Common myeloid progenitor, CD34-positive (primary cell): ENCODE data around the gene SGSH.
A peak's percentile ranks its signal among the peaks of the same experiment; 100 is the strongest.

ENCODE experiments used
- CTCF ChIA-PET: fragments of 350-600 bp; sonication (Branson Sonifier 250); formaldehyde crosslinking; loops from one replicate; lab custom pipeline; 2021; ENCODE audit warnings: antibody characterized with exemption; lab: Charles Lee
- POLR2A ChIA-PET: fragments of 350-600 bp; sonication (Branson Sonifier 250); formaldehyde crosslinking; loops from one replicate; lab custom pipeline; 2021; ENCODE audit warnings: antibody characterized with exemption; lab: Charles Lee
- DNase-seq, 3 donors: peaks; one replicate each; pipeline versions ENCODE4 v3.0.0 to v3.0.0-alpha.2; 2013
- H3K27ac ChIP-seq, 2 experiments: 1 replicate in 1 of 2; 2 replicates in 1 of 2; pipeline ENCODE4 v1.7.0; 2013; ENCODE audit warnings: inconsistent platforms in 2 of 2, low read length in 2 of 2, mild to moderate bottlenecking in 2 of 2, low read depth in 1 of 2, moderate library complexity in 1 of 2; ENCODE audit not compliant: severe bottlenecking in 2 of 2, insufficient read depth in 1 of 2, poor library complexity in 1 of 2
- H3K27me3 ChIP-seq, 5 experiments: replicated peaks in 2 of 5; 1 replicate in 3 of 5; 2 replicates in 2 of 5; pipeline versions ENCODE4 v1.6.1 to v1.7.0; 2013; ENCODE audit warnings: low read length in 4 of 5, mild to moderate bottlenecking in 2 of 5, moderate library complexity in 2 of 5, inconsistent platforms in 1 of 5; ENCODE audit not compliant: insufficient read depth in 5 of 5, control insufficient read depth in 4 of 5
- H3K36me3 ChIP-seq, 4 experiments: 1 replicate in 2 of 4; 2 replicates in 2 of 4; pipeline versions ENCODE4 v1.6.1 to v1.7.0; 2013; ENCODE audit warnings: low read length in 3 of 4, control low read depth in 1 of 4, mild to moderate bottlenecking in 1 of 4; ENCODE audit not compliant: control insufficient read depth in 4 of 4, insufficient read depth in 4 of 4
- H3K4me1 ChIP-seq, 4 experiments: 1 replicate in 3 of 4; 2 replicates in 1 of 4; pipeline versions ENCODE4 v1.6.1 to v1.7.1; 2013; ENCODE audit warnings: low read length in 3 of 4, mild to moderate bottlenecking in 3 of 4, control low read depth in 1 of 4, inconsistent platforms in 1 of 4, moderate library complexity in 1 of 4; ENCODE audit not compliant: control insufficient read depth in 4 of 4, insufficient read depth in 4 of 4; ENCODE audit errors: control extremely low read depth in 1 of 4
- H3K4me3 ChIP-seq, 7 experiments: 1 replicate in 4 of 7; 2 replicates in 3 of 7; pipeline versions ENCODE4 v1.5.1 to v1.7.0; 2013; ENCODE audit warnings: mild to moderate bottlenecking in 7 of 7, low read length in 6 of 7, moderate library complexity in 6 of 7, inconsistent platforms in 2 of 7, low read depth in 2 of 7, control low read depth in 1 of 7; ENCODE audit not compliant: insufficient read depth in 4 of 7, control insufficient read depth in 1 of 7; ENCODE audit errors: extremely low read depth in 1 of 7
- H3K9me3 ChIP-seq, 5 experiments: 1 replicate in 4 of 5; 2 replicates in 1 of 5; pipeline versions ENCODE4 v1.6.1 to v1.7.1; 2013; ENCODE audit warnings: low read length in 4 of 5, mild to moderate bottlenecking in 2 of 5, inconsistent platforms in 1 of 5, low read depth in 1 of 5, moderate library complexity in 1 of 5; ENCODE audit not compliant: control insufficient read depth in 4 of 5, insufficient read depth in 2 of 5; ENCODE audit errors: control extremely low read depth in 1 of 5
- WGBS: methylation state at CpG from one replicate; pipeline ENCODE4 v1.1.5; 2013; ENCODE audit not compliant: insufficient coverage; 5-methylcytosine and 5-hydroxymethylcytosine counted together

Gene SGSH

GRCh38 chr17:80196652-80197051 is 23.5 kb downstream of the SGSH start:
- CTCF ChIA-PET = interaction anchor here (1.5 to 3.2 kb wide), 5 partner anchors 10 to 166 kb away, joined by 3 to 21 read pairs (median 13); no protein-coding TSS in a partner anchor
- POLR2A ChIA-PET = no interaction called here

GRCh38 chr17:80195671-80196529 is 24.2 kb downstream of the SGSH start:
- H3K9me3 ChIP-seq = no peaks in the 10 kb centered on the region
- POLR2A ChIA-PET = no interaction called here
- H3K4me3 ChIP-seq = no peak overlapping the region
- CTCF ChIA-PET = interaction anchor here (1.0 to 3.2 kb wide), 16 partner anchors 10 to 167 kb away, joined by 3 to 21 read pairs (median 4); no protein-coding TSS in a partner anchor
- no peaks in the 10 kb centered on the region for H3K36me3 ChIP-seq
- WGBS = 63% methylated on average over 24 of the region's 27 CpGs
- peaks cover 0 to 9% (median 2%) of the 10 kb centered on the region in 4 experiments for H3K4me1 ChIP-seq
- no peak overlapping the region for H3K27ac ChIP-seq
- peaks cover 0 to 12% (median 3%) of the 10 kb centered on the region in 5 experiments for H3K27me3 ChIP-seq
- peak; percentile 25 to 38 (median 29) for DNase-seq

More at GRCh38 chr17:80196652-80197051, 23.5 kb downstream of the SGSH start:
- Histone ChIP-seq H3K27ac (no peak overlapping the region), H3K4me3 (no peak overlapping the region), H3K9me3 (no peaks in the 10 kb centered on the region), H3K4me1 (peaks cover 0 to 6% (median under 1%) of the 10 kb centered on the region in 4 experiments), H3K36me3 (no peaks in the 10 kb centered on the region), H3K27me3 (peaks cover 0 to 9% (median 3%) of the 10 kb centered on the region in 5 experiments)
- WGBS = 98% methylated on average over 6 of the region's 7 CpGs
- DNase-seq = no peak

GRCh38 chr17:80195141-80195540 is 25.0 kb downstream of the SGSH start:
- no peaks in the 10 kb centered on the region for H3K36me3 ChIP-seq
- H3K9me3 ChIP-seq = no peaks in the 10 kb centered on the region
- H3K4me1 ChIP-seq = peaks cover 0 to 9% (median 2%) of the 10 kb centered on the region in 4 experiments
- H3K27ac ChIP-seq = no peak overlapping the region
- DNase-seq = no peak
- 94% methylated on average over 12 of the region's 14 CpGs for WGBS
- ChIA-PET CTCF (interaction anchor here (1.0 to 3.2 kb wide), 13 partner anchors 9 to 168 kb away, joined by 3 to 21 read pairs (median 5); no protein-coding TSS in a partner anchor), POLR2A (no interaction called here)
- H3K4me3 ChIP-seq = no peak overlapping the region
- peaks cover 0 to 12% (median 3%) of the 10 kb centered on the region in 5 experiments for H3K27me3 ChIP-seq

- 62% methylated on average over 17 of the region's 29 CpGs for WGBS
- ChIA-PET POLR2A (interaction anchor here (0.6 kb wide), 1 partner anchor 56 kb away, joined by 3 read pairs; no protein-coding TSS in a partner anchor), CTCF (interaction anchor here (0.9 to 1.3 kb wide), 6 partner anchors 10 to 184 kb away, joined by 3 to 4 read pairs (median 4); no protein-coding TSS in a partner anchor)
- peak in 2 of 3 donors; percentile 32 to 34 for DNase-seq
- no peak overlapping the region for H3K27ac ChIP-seq
- peaks cover 0 to 9% (median 2%) of the 10 kb centered on the region in 4 experiments for H3K4me1 ChIP-seq
- no peaks in the 10 kb centered on the region for H3K9me3 ChIP-seq
- peaks cover 0 to 9% (median 3%) of the 10 kb centered on the region in 5 experiments for H3K27me3 ChIP-seq
- no peaks in the 10 kb centered on the region for H3K36me3 ChIP-seq
- no peak overlapping the region for H3K4me3 ChIP-seq
Measured at GRCh38 chr17:80191865-80192661, 28.1 kb downstream of the SGSH start.

- Histone ChIP-seq H3K27ac (no peak overlapping the region), H3K36me3 (no peaks in the 10 kb centered on the region), H3K27me3 (peaks cover 0 to 9% (median 3%) of the 10 kb centered on the region in 5 experiments), H3K9me3 (no peaks in the 10 kb centered on the region), H3K4me1 (peaks cover 0 to 9% (median 2%) of the 10 kb centered on the region in 4 experiments), H3K4me3 (no peak overlapping the region)
- CTCF ChIA-PET = interaction anchor here (1.0 to 1.3 kb wide), 6 partner anchors 12 to 183 kb away, joined by 3 to 4 read pairs (median 4); no protein-coding TSS in a partner anchor
- POLR2A ChIA-PET = no interaction called here
- 96% methylated on average over 18 of the region's 20 CpGs for WGBS
- no peak for DNase-seq
Measured at GRCh38 chr17:80191192-80191591, 28.9 kb downstream of the SGSH start.

- ChIA-PET POLR2A (interaction anchor here (0.5 kb wide), 1 partner anchor 1763 kb away, joined by 3 read pairs; no protein-coding TSS in a partner anchor), CTCF (interaction anchor here (1.0 to 1.3 kb wide), 3 partner anchors 12 to 171 kb away, joined by 3 to 4 read pairs (median 3); no protein-coding TSS in a partner anchor)
Measured at GRCh38 chr17:80190716-80191115, 29.4 kb downstream of the SGSH start.

More at GRCh38 chr17:80190716-80191115, 29.4 kb downstream of the SGSH start:
- Histone ChIP-seq H3K4me1 (peaks cover 0 to 9% (median 2%) of the 10 kb centered on the region in 4 experiments), H3K9me3 (no peaks in the 10 kb centered on the region), H3K36me3 (no peaks in the 10 kb centered on the region), H3K4me3 (no peak overlapping the region), H3K27me3 (peaks cover 0 to 9% (median 3%) of the 10 kb centered on the region in 5 experiments), H3K27ac (no peak overlapping the region)
- no peak for DNase-seq
- WGBS = 96% methylated on average over 10 of the region's 10 CpGs
